Measurements from ENCODE around the gene SF1.

SF1 gene

GRCh38 chr11:64799256-64799622 is 20.9 kb upstream of the SF1 start:
- no peak for TF ChIP-seq CTCF (IDR thresholded peaks at IDR 0.05; ENCODE audit: low read depth, low read length)
- no peak for TF ChIP-seq POLR2A (IDR thresholded peaks at IDR 0.05; ENCODE audit: extremely low read depth, insufficient read length)
- TF ChIP-seq MAX (IDR thresholded peaks at IDR 0.05; ENCODE audit: low read depth, low read length): no peak
- TF ChIP-seq MYC (IDR thresholded peaks at IDR 0.05; ENCODE audit: low read depth, low read length): no peak
- DNase-seq (ENCODE audit: low read depth): no peak
- no peak overlapping the region for H3K4me3 ChIP-seq (ENCODE audit: low read depth, low read length)

GRCh38 chr11:64796757-64797541 is 18.6 kb upstream of the SF1 start:
- H3K4me3 ChIP-seq (ENCODE audit: low read depth, low read length): no peak overlapping the region
- TF ChIP-seq MYC (IDR thresholded peaks at IDR 0.05; ENCODE audit: low read depth, low read length) (no peak), CTCF (IDR thresholded peaks at IDR 0.05; ENCODE audit: low read depth, low read length) (no peak), POLR2A (IDR thresholded peaks at IDR 0.05; ENCODE audit: extremely low read depth, insufficient read length) (no peak), MAX (IDR thresholded peaks at IDR 0.05; ENCODE audit: low read depth, low read length) (no peak)
- peak; percentile 37 for DNase-seq (ENCODE audit: low read depth)

- no peak overlapping the region for H3K4me3 ChIP-seq (ENCODE audit: low read depth, low read length)
- DNase-seq (ENCODE audit: low read depth): no peak
- TF ChIP-seq MYC (IDR thresholded peaks at IDR 0.05; ENCODE audit: low read depth, low read length) (no peak), CTCF (IDR thresholded peaks at IDR 0.05; ENCODE audit: low read depth, low read length) (no peak), POLR2A (IDR thresholded peaks at IDR 0.05; ENCODE audit: extremely low read depth, insufficient read length) (no peak), MAX (IDR thresholded peaks at IDR 0.05; ENCODE audit: low read depth, low read length) (no peak)
Measured at GRCh38 chr11:64796047-64796756, 17.9 kb upstream of the SF1 start.

- no peak for TF ChIP-seq CTCF (IDR thresholded peaks at IDR 0.05; ENCODE audit: low read depth, low read length)
- no peak for TF ChIP-seq MAX (IDR thresholded peaks at IDR 0.05; ENCODE audit: low read depth, low read length)
- TF ChIP-seq MYC (IDR thresholded peaks at IDR 0.05; ENCODE audit: low read depth, low read length): no peak
- DNase-seq (ENCODE audit: low read depth): no peak
- H3K4me3 ChIP-seq (ENCODE audit: low read depth, low read length): no peak overlapping the region
Measured at GRCh38 chr11:64794526-64794925, 16.2 kb upstream of the SF1 start.

- no peak overlapping the region for H3K4me3 ChIP-seq (ENCODE audit: low read depth, low read length)
- DNase-seq (ENCODE audit: low read depth): no peak
- TF ChIP-seq MAX (IDR thresholded peaks at IDR 0.05; ENCODE audit: low read depth, low read length) (no peak), CTCF (IDR thresholded peaks at IDR 0.05; ENCODE audit: low read depth, low read length) (no peak), MYC (IDR thresholded peaks at IDR 0.05; ENCODE audit: low read depth, low read length) (no peak)
Measured at GRCh38 chr11:64793271-64794160, 15.2 kb upstream of the SF1 start.
